ENCODE results near the gene CD300E. TPM values are rescaled to one million over a fixed set of nuclear protein-coding genes. Genes with fewer than 3 reads are reported as not detected.
A peak's percentile ranks its signal among the peaks of the same experiment; 100 is the strongest.
"Not testable (repeated sequence)": the region's sequence is repeated elsewhere in the genome, so short reads cannot be mapped to it uniquely, and the experiment has no call there.

CD300E gene
- total RNA-seq, 1 donor from 2014 or later, result 0.38 TPM

GRCh38 chr17:74637926-74638325, 14.4 kb upstream of the CD300E start:
- no peak for DNase-seq
- intact Hi-C loops (cut with DNase I), result no loop called here
- no peak for ATAC-seq (ENCODE audit: poor library complexity)

GRCh38 chr17:74637265-74637664, 13.7 kb upstream of the CD300E start:
- ATAC-seq (ENCODE audit: poor library complexity) (no peak), DNase-seq (no peak)
- intact Hi-C loops (cut with DNase I), result no loop called here

- intact Hi-C loops (cut with DNase I); DNase-seq; ATAC-seq (ENCODE audit: poor library complexity): not testable (repeated sequence)
These were observed 13.1 kb upstream of the CD300E start for GRCh38 chr17:74636541-74637085.

- DNase-seq (no peak), ATAC-seq (ENCODE audit: poor library complexity) (no peak)
- intact Hi-C loops (cut with DNase I), result no loop called here
These were observed 11.9 kb upstream of the CD300E start for GRCh38 chr17:74635418-74635817.

- intact Hi-C loops (cut with DNase I), result no loop called here
- DNase-seq (no peak), ATAC-seq (ENCODE audit: poor library complexity) (no peak)
These were observed 9.8 kb upstream of the CD300E start for GRCh38 chr17:74633326-74633725.

GRCh38 chr17:74632617-74633016, 9.1 kb upstream of the CD300E start:
- intact Hi-C loops (cut with DNase I), result no loop called here
- DNase-seq, result no peak
- ATAC-seq (ENCODE audit: poor library complexity), result no peak

GRCh38 chr17:74631468-74632450, 8.2 kb upstream of the CD300E start:
- DNase-seq, result no peak
- intact Hi-C loops (cut with DNase I), result no loop called here
- ATAC-seq (ENCODE audit: poor library complexity), result no peak

- intact Hi-C loops (cut with DNase I); ATAC-seq (ENCODE audit: poor library complexity); DNase-seq: not testable (repeated sequence)
These were observed 6.7 kb upstream of the CD300E start for GRCh38 chr17:74630251-74630650.

GRCh38 chr17:74625661-74626060, 2.1 kb upstream of the CD300E start:
- no peak for DNase-seq
- intact Hi-C loops (cut with DNase I), result no loop called here
- no peak for ATAC-seq (ENCODE audit: poor library complexity)

- intact Hi-C loops (cut with DNase I), result no loop called here
- ATAC-seq (ENCODE audit: poor library complexity) (no peak), DNase-seq (no peak)
These were observed 593 bp upstream of the CD300E start for GRCh38 chr17:74624131-74624530.

- intact Hi-C loops (cut with DNase I), result no loop called here
- DNase-seq, result peak; percentile 66
These were observed 4.4 kb downstream of the CD300E start for GRCh38 chr17:74619077-74619673.

GRCh38 chr17:74618451-74618850, 5.1 kb downstream of the CD300E start:
- ATAC-seq (ENCODE audit: poor library complexity), result no peak
- intact Hi-C loops (cut with DNase I), result no loop called here
- DNase-seq, result no peak

More at GRCh38 chr17:74619077-74619673, 4.4 kb downstream of the CD300E start:
- ATAC-seq (ENCODE audit: poor library complexity), result peak; percentile 78

GRCh38 chr17:74616696-74617095, 6.8 kb downstream of the CD300E start:
- ATAC-seq (ENCODE audit: poor library complexity) (no peak), DNase-seq (no peak)
- intact Hi-C loops (cut with DNase I), result no loop called here

GRCh38 chr17:74612046-74612445, 11.5 kb downstream of the CD300E start:
- ATAC-seq (ENCODE audit: poor library complexity), result no peak
- intact Hi-C loops (cut with DNase I), result no loop called here
- no peak for DNase-seq

- no peak for DNase-seq
- no peak for ATAC-seq (ENCODE audit: poor library complexity)
- intact Hi-C loops (cut with DNase I), result no loop called here
These were observed 13.4 kb downstream of the CD300E start for GRCh38 chr17:74610108-74610507.

- DNase-seq, result no peak
- no peak for ATAC-seq (ENCODE audit: poor library complexity)
- intact Hi-C loops (cut with DNase I), result no loop called here
These were observed 15.0 kb downstream of the CD300E start for GRCh38 chr17:74608511-74608910.

- DNase-seq (no peak), ATAC-seq (ENCODE audit: poor library complexity) (no peak)
- intact Hi-C loops (cut with DNase I), result no loop called here
These were observed 16.3 kb downstream of the CD300E start for GRCh38 chr17:74607221-74607620.

- intact Hi-C loops (cut with DNase I), result no loop called here
- ATAC-seq (ENCODE audit: poor library complexity), result no peak
- no peak for DNase-seq
These were observed 17.5 kb downstream of the CD300E start for GRCh38 chr17:74606050-74606449.

- ATAC-seq (ENCODE audit: poor library complexity) (peak; percentile 65), DNase-seq (peak; percentile 77)
- intact Hi-C loops (cut with DNase I), result no loop called here
These were observed 18.2 kb downstream of the CD300E start for GRCh38 chr17:74605361-74605760.

- no peak for ATAC-seq (ENCODE audit: poor library complexity)
- intact Hi-C loops (cut with DNase I), result no loop called here
- DNase-seq, result no peak
These were observed 18.8 kb downstream of the CD300E start for GRCh38 chr17:74604761-74605160.

Measured in Right ventricle myocardium superior (tissue), 1 donor.